HG03378 (cell line): ENCODE results near the gene CCDC61.

ENCODE experiments used
- ATAC-seq: cut with Tn5 transposase; IDR thresholded peaks from one replicate; pipeline ENCODE4 v1.9.1; 2021; ENCODE audit warnings: mild to moderate bottlenecking, moderate library complexity; ENCODE audit not compliant: unreplicated experiment

Gene CCDC61, protein sequence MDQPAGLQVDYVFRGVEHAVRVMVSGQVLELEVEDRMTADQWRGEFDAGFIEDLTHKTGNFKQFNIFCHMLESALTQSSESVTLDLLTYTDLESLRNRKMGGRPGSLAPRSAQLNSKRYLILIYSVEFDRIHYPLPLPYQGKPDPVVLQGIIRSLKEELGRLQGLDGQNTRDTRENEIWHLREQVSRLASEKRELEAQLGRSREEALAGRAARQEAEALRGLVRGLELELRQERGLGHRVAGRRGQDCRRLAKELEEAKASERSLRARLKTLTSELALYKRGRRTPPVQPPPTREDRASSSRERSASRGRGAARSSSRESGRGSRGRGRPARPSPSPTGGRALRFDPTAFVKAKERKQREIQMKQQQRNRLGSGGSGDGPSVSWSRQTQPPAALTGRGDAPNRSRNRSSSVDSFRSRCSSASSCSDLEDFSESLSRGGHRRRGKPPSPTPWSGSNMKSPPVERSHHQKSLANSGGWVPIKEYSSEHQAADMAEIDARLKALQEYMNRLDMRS

DNA sequence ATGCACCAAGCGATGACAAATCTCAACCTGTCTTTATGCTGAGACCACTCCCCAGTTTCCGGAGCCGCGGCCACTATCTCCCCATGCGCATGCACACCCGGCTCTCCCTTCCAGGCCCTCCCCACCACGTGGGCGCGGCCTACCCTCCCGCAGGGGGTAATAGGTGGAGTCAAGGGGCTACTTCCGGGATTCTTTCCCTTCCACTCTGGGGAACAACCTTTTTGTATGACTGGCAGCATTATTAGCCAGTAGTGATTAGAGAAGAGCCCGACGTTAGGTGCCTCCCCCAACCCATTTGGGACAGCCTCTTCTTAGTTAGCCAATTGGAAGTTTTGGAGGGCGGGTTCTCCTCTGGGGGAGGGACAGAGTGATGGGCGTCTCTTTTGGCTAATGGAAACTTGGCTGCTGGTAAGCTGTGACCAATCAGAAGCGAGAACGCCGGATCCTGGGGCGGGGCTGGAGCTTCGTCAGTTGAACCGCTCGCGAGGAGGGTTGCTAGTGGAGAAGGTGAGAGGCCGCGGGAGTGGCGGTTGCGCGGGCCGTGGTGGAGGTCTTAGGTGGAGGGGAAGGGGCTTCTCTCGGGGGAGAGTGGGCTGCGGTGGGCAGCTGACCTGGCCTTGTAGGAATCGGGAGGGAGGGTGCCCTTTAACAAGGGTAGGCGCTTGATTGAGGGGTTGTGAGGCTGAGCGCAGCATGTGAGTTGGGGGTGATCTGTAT lies at the start of gene CCDC61:
TSS of gene CCDC61 (plus strand) at position 470 of the 717 bp plus-strand sequence. CDS start 7,552 bp downstream, outside the sequence.
- ATAC-seq: peak; percentile 96

DNA sequence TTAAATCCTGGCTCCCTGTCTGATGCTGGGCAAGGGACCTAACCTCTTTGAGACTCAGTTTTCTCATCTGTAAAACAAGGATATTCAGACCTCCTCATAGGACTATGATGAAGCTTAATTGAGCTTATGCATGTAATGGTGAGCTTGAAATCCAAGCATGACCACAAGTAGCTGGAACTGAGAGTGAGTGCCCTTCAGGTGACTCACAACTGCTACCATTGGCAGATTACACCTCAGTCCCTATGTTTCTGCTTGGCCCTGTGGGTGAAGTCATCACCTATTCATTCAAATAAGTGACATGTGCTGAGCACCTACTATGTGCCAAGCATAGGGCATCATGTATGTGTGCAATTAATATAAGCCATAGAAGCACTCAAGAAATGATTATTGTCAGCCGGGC lies 47.3 kb upstream of the CCDC61 start:
- ATAC-seq: no peak

DNA sequence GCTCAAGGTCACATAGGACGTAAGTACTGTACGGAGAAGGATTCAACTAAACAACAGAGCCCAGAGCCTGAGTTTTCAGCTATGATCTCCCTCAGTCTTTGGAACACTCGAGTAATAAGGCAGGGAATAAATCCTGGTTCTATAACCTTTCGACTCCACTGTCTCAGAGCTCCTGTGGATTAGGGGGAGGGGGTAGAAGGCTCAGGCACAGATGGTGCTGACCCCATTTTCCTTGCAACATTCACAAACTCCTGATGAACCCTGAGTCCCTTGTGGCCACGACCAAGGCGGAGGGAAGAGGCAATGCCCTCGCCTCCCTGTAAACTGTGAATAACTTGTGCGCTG lies 43.0 kb upstream of the CCDC61 start:
- no peak for ATAC-seq

DNA sequence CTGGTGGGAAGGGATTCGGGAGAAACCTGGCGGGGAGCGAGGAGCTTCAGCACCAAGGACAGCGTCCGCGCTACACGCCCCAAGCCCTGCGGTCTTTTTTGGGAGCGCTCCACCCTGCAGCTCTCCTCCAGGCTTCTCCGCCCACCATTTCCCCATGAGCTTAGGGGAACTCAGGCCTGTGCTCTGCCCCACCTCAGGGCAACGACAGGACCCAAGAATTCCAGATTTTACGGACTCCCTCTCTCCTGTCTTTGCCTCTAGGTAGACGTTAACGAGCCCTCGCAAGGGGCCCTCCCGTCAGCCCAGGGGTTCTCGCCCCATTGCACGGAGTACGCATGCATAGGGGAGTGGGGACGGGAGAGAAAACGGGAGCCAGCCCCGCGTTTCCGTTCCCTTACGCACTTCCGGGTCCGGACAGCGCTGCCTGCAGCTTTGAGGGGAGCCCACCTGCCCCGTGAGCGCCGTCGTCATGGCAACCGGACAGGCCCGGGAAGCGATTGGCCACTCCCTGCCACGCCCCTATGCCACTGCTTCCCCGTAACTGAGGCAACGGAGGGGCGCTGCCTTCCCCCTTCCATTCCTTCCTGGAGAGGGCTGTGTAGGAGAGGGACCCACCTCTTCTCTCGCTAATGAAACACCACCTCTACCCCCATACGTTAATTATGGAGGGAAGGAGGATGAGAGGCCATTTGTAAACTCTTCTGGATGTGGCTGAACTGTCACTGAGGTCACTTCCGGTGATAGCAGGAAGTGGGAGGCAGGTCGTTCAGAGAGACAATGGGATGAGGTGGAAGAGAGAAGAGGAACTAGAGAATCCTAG lies 42.4 kb upstream of the CCDC61 start:
- no peak for ATAC-seq

DNA sequence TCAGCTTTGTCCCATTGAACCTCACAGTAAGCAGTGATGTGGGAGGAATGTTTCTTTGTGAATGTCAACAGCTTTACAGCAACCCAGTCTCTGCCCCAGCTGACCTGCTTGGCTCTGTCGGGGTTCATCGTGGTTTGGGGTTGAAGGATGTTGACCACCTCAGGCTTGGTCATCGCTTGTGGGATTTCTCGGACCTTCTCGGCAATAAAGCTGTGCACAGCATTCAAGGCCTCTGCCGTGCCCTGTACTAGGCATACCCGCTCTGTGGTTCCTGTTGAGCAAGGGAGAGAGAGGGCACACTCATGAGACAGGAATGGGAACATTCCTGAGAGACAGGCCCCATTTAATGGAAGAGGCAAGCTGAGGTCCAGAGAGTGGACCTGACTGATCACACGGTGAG lies 41.6 kb upstream of the CCDC61 start:
- ATAC-seq: no peak

DNA sequence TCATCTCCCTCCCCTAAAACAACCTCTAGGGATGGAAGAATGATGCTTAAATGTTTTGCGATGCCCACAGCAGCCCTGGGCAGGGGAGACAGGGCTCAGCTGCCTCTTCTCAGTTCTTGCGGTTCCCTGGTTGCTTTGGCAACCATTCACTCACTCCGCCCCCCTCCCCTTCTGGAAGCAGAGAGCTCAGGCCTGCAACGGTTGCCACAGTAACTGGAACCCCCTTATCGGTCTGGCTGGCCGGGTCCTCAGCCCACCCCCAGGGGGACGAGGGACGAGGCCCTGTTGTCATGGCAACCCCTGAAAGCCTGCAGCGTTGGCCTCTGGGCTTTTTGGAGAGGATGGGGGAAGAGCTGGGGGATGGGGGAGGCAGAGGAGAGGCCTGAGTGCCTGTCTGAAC lies 41.1 kb upstream of the CCDC61 start:
- no peak for ATAC-seq

DNA sequence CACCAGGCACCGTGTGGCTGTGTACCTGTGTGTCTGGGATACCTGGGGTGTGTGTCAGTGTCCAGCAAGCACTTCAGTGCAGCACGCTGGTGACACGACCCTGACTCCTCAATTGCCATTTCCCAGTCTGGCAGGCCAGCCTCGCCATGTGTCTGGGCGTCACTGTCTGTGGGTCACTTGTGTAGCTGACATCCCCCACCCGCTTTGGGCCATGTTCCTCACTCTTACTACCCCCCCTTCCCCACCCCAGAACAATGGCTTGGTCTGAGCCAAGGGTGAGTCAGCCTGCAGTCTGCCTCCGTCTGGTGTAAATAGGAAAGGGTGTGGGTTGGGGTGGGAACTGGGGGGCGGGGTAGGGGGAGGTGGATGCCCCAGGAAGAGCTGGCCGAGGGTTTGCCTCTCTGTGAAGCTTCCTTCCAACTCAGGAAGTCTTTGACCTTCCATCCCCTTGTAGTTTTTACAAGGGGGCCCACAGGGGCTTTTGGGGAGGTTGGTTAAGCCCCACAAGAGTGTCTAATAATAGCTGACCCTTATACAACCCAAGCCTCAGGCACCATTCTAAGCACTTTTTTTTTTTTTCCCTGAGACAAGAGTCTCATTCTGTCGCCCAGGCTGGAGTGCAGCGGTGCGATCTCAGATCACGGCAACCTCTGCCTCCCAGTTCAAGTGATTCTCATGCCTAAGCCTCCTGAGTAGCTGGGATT lies 39.2 kb upstream of the CCDC61 start:
- ATAC-seq: no peak

DNA sequence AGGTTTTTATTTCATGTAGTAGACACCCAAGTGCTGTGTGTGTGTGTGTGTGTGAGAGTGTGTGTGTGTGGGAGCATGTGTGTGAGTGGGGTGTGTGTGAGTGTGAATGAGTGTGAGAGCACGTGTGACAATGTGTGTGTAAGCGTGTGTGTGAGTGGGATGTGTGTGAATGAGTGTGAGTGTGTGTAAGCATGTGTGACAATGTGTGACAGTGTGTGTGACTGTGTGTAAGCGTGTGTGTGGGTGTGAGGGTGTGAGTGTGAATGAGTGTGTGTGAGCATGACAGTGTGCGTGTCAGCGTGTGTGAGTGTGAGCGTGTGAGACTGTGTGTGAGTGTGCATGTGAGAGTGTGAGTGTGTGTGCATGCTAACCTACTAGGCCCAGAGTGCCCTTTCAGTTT lies 36.9 kb upstream of the CCDC61 start:
- ATAC-seq: no peak

DNA sequence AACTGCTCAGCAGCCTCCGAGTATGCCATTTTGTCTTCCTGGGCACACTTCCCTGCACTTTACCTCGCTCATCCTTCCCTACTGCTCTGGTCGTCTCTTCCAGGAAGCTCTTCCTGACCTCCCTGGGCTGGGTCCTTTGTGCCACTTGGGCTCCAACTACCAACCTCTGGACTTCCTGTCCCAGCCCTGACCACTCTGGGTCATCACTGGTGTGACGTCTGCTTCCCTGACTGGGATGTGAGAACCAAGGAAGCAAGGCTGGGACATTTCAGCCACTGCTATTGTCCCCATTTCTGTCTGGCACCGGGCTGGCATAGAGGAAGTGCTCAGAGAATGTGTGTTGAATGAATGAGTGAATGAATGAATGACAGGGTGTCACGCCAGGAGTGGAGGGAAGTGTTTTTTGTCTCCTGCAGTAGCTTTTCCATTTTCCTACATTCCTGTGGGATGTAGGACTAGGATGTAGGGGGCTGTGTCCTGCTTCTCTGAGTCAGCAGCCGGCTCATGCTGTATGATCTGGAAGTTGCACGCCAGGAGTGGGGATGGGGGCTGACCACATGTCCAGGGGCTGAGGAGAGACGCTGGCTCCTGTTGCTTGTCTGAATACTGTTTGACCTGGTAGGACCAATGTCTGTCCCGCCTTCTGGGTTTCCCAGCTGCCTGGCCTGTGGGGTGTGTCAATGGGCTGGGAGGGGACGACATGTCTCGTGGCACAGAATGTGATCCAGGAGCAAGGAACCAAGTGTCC lies 36.3 kb upstream of the CCDC61 start:
- no peak for ATAC-seq

DNA sequence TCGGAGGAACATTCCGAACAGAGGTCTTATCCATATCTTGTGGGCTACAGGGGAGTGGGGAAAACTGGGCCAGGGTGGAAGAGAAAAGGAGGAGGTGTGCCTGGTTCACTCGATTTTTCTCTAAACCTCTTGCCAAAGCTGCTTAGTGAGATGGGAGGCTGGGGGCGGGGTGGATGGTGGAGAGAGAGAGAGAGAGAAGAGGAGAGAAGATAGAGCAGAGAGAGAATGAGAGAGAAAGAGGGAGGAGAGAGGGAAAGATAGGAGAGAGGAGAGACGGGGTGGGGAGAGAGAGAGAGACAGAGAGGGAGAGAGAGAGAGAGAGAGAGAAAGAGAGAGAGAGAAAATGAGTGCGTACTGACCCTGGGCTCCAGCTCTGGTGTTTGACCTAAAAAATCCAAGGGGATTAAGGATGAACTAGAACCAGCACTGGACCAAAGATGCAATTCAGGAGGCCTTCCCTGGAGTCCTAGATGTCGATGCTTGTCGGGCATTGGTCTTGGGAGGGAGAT lies 35.7 kb upstream of the CCDC61 start:
- no peak for ATAC-seq

DNA sequence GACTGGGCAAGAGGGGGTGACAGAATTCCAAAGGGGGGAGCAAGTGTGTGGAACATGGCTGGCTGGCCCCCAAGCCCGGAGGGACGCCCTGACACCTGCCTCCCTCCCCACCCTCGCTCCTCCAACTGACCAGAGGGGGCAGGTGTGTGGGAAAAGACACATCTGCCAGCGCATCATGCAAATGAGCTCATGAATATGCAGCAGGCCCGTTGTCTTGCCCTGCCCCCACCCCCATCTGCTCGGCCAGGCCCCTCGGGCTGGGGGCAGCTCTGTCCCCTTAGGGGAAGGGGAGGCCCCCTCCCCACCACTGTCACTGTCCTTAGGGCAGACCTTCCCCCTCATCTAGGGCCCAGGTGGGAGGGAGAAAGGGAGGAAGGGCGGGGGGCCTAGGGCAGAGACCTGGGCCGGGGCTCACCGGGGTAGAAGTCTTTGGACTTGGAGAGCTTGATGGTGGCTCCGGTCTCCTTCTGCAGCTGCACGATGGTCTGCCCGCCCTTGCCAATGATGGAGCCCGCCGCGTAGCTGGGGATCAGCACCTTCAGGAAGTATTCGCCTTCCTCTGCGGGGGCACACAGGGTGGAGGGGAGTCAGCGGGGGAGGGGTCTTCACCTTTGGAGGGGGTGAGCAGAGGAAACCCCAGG lies 34.6 kb upstream of the CCDC61 start:
- ATAC-seq: no peak

DNA sequence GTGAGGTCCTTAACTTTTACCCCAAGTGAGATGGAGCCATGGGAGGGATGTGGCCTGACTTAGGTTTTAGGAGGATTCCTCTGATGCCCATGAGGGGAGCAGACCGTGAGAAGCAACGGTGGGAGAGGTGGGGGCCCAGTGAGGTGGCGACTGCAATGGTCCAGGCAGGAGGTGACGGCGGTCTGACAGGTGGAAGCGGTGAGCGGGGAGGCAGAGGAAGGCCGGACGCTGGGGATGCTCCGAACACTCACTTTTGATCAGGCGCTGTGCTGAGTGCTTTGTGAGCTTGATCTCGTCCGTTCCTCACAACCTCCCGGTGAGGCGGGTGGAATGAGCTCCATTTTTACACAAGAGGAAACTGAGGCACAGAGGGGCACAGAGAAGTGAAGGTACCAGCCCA lies 33.2 kb upstream of the CCDC61 start:
- no peak for ATAC-seq

DNA sequence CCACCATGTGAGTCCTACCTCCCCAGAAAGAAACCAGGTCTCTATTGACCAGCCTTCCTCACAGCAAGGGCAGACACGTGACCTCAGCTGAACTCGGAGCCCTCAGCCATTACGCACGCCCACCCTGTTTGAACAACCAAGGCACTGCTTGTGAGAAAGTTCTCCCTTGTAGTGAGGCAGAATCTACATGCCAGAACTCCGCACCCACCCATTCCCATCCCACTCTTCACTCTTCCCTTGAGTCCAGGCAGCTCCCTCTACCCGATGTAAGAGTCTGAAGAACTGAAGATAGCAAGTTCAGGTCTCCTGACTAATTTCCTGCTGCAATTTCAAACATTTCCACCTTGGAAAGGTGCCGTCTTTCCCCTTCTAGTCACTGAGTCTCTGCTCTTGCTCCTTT lies 28.0 kb upstream of the CCDC61 start:
- ATAC-seq: no peak

DNA sequence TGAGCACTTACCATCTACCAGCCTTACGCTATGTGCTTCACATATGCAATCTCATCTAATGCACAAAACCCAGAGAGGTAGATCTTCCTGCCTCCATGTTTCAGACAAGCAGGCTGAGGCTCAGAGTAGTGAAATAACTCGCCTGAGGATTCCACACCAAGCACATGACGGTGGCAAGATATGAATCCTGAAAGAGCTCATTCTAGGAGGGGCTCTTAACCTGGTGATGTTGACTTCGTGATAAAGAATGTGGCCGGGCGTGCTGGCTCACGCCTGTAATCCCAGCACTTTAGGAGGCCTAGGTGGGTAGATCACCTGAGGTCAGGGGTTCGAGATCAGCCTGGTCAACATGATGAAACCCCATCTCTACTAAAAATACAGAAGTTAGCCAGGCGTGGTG lies 26.6 kb upstream of the CCDC61 start:
- ATAC-seq: no peak

DNA sequence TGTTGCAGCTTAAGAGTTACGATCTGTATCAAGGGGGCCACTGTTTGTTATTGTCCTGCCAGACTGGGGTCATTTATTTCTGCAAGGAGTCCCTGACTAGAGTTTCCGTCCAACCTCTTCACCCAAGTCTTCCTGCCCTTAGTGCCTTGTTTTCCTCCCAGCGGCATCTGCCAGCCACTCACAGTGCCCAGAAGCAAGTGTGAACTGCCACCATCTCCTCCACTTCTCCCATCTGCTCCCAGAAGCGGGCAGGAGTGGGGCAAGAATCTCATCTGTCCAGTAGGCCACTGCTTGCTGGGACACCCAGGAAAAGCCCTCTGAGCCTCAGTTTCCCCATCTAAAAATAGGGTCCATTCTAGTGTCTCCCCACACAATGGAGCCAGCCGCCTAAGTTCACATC lies 25.6 kb upstream of the CCDC61 start:
- ATAC-seq: no peak

DNA sequence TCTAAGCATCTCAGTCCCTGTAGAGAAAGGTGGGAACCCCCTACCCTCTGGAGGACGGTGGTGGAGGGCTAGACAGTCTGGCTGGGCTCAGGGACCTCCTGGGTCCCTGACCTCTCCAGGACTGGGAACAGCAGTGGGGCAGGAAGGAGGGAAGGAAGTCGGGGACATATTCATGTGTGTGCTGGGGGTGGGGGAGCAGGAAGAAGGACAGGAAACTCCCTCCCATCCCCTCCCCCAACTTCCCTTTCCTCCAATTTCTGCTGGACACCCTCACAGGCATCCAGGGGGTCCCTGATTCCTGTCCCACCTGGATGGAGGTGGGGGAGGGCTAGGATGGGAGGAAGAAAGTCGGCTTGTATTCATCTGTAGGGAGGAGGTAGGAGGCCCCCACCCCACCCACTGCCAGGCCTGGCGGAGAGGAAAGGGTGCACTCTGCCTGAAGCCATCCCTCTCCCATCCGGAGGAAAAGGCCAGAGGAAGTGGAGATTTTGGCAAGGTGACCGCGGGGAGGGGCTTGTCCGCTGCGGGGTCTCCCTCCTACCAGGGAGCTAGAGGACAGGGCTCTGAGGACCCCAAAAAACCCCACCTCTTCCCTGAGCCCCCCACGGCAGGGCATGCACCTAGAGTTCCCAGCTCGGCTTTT lies 23.9 kb upstream of the CCDC61 start:
- ATAC-seq: no peak

DNA sequence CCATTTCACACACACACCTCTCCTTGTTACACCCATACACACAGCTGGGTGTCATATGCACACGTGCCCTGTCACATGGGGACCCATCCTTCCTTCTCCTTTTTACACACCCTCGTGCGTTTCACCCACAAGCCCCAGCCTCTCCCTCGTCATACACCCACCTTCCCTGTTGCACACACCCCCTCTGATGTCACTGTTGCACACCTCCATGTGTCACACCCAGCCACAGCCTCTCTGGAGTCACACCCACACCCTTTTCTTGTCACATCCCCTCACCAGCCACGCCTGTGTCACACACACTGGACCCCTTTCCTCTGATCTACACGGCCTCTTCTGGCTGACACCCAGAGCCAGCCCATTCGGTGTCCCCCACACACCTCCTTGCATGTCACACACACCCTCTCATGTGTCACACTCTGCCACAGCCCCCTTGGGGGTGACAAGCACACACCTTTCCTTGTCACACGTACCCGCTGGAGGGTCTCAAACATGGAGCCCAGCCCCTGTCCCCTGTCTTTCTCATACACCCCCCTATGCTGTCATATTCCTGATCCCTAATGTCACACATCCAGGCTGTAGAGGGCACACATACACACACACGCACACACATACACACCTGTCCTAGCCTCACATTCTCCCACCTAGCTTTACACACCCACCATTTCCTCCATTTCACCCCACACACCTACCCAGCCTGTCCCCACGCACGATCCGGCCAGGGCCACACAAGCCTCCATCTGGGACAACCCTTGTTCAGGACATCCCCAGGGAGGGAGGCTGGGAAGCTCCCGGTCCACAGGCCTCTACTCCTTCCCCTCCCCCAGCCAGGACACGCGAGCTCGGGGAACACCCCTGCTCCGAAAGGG lies 23.0 kb upstream of the CCDC61 start:
- ATAC-seq: no peak

DNA sequence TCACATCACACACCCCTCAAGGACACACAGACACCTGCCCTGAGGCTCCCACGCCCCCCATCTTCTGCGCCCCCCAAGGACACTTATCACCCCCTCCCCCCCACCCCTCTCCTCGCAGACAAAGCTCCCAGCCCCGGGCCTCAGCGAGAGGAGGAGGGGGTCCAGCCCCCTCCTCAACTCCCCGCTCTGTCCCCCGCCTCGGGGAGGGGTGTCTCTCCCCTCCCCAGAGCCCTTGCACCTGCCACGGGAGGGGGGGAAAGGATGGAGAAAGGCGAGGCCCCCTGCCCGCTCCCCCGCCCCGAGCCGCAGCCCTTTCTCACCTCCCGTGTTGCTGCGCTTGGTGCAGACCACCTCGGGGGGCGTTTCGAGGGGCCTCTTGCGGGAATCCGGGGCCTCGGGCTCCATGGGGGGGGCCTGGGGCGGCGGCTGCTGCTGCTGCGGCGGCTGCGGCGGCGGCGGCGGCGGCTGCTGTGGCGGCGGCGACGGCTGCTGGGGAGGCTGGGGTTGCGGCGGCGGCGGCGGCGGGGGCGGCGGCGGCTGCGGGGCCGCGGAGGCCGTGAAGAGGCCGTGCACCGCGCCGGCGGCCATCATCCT lies 22.2 kb upstream of the CCDC61 start:
- no peak for ATAC-seq
